Measurements from ENCODE around the gene TBC1D14. TPM values are rescaled to one million over a fixed set of nuclear protein-coding genes. Genes with fewer than 3 reads are reported as not detected.

TBC1D14 gene
- total and polyA plus RNA-seq, 11 donors = 9.8 to 51.0 (median 34.3) TPM

- peak in 4 of 5 donors; percentile 46 to 71 (median 64) for DNase-seq
- H3K4me1 ChIP-seq = peaks cover 0 to 50% (median 12%) of the 10 kb centered on the region in 12 donors
- H3K27me3 ChIP-seq = no peaks in the 10 kb centered on the region
- peaks cover 0 to 12% (median 0%) of the 10 kb centered on the region in 12 donors for H3K9me3 ChIP-seq
- H3K27ac ChIP-seq = peak overlapping the region in 4 of 12 donors; percentile 6 to 60 (median 14)
- intact Hi-C loops (cut with DNase I) = loop anchor here in 1 of 10 donors (5.0 kb wide), 1 partner anchor 180 kb away; no protein-coding TSS in a partner anchor
- TF ChIP-seq, protein P1, sequence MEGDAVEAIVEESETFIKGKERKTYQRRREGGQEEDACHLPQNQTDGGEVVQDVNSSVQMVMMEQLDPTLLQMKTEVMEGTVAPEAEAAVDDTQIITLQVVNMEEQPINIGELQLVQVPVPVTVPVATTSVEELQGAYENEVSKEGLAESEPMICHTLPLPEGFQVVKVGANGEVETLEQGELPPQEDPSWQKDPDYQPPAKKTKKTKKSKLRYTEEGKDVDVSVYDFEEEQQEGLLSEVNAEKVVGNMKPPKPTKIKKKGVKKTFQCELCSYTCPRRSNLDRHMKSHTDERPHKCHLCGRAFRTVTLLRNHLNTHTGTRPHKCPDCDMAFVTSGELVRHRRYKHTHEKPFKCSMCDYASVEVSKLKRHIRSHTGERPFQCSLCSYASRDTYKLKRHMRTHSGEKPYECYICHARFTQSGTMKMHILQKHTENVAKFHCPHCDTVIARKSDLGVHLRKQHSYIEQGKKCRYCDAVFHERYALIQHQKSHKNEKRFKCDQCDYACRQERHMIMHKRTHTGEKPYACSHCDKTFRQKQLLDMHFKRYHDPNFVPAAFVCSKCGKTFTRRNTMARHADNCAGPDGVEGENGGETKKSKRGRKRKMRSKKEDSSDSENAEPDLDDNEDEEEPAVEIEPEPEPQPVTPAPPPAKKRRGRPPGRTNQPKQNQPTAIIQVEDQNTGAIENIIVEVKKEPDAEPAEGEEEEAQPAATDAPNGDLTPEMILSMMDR (IDR thresholded peaks at IDR 0.05) = peak in 4 of 12 donors; percentile 6 to 30 (median 16)
- no peak for TF ChIP-seq POLR2A (IDR thresholded peaks at IDR 0.05)
- no peaks in the 10 kb centered on the region for H3K36me3 ChIP-seq
- peak overlapping the region in 6 of 12 donors; percentile 1 to 34 (median 8) for H3K4me3 ChIP-seq
- 40 to 48% (median 48%) methylated on average over 16 to 20 of the region's 20 CpGs for WGBS, 4 donors
- ATAC-seq = peak; percentile 30 to 79 (median 57)
These were observed 17.3 kb upstream of the TBC1D14 start for GRCh38 chr4:6892190-6892908.

DNA sequence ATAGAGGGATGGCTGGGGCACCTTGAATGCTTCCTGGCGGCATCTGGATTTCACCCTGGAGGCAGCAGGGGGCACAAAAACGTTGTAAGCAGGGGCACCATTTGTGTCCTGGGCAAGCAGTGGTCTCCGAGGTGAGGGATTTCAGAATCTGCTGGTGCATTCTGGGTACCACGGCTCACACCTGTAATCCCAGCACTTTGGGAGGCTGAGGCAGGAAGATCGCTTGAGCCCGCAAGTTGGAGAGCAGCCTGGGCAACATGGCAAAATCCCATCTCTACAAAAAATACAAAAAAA lies 16.8 kb upstream of the TBC1D14 start:
- TF ChIP-seq POLR2A (IDR thresholded peaks at IDR 0.05) = no peak
- Histone ChIP-seq H3K27me3 (no peaks in the 10 kb centered on the region), H3K9me3 (peaks cover 0 to 12% (median 0%) of the 10 kb centered on the region in 12 donors), H3K4me1 (peaks cover 0 to 45% (median 12%) of the 10 kb centered on the region in 12 donors), H3K27ac (peak overlapping the region in 1 of 12 donors; percentile 60), H3K4me3 (peak overlapping the region in 1 of 12 donors; percentile 34), H3K36me3 (no peaks in the 10 kb centered on the region)
- intact Hi-C loops (cut with DNase I) = loop anchor here in 1 of 10 donors (5.0 kb wide), 1 partner anchor 179 kb away; no protein-coding TSS in a partner anchor
- DNase-seq (no peak), ATAC-seq (no peak)
- 79 to 84% (median 81%) methylated on average over 6 of the region's 6 CpGs for WGBS, 4 donors

DNA sequence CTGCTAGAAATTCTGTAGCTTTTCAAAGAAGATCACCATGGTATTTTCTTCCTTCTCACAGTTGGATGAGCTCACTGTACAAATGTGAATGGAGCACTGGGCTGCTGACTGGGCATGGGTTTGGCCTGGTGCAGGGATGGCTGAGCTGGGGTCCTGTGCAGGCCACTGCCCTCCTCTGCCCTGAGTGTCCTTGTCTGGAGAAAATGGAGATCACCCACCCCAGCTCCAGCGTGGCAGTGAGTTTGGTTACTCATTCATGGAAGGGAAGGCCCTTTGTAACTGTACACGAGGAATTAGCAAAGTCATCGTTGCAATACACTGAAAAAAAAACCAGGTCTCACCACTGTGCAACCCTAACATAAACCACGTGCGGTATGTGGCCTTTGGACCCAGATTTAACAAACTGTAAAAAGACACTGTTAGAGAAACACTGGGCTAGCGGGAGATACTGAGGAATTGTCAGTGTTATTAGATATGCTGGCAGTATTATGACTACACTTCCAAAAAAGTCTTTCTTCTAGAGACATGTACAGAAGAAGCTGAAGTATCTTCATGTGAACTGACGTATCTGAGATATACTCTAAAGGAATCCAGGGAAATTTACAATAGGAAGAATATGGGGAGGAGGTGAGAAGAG lies 16.1 kb upstream of the TBC1D14 start:
- no peaks in the 10 kb centered on the region for H3K36me3 ChIP-seq
- no peak for TF ChIP-seq POLR2A (IDR thresholded peaks at IDR 0.05)
- TF ChIP-seq, protein P1 (IDR thresholded peaks at IDR 0.05) = no peak
- no peak overlapping the region for H3K4me3 ChIP-seq
- no peaks in the 10 kb centered on the region for H3K27me3 ChIP-seq
- no peak overlapping the region for H3K27ac ChIP-seq
- peaks cover 0 to 38% (median 10%) of the 10 kb centered on the region in 12 donors for H3K4me1 ChIP-seq
- DNase-seq (no peak), ATAC-seq (no peak)
- peaks cover 0 to 12% (median 0%) of the 10 kb centered on the region in 12 donors for H3K9me3 ChIP-seq
- intact Hi-C loops (cut with DNase I) = loop anchor here in 1 of 10 donors (5.0 kb wide), 1 partner anchor 179 kb away; no protein-coding TSS in a partner anchor
- WGBS, 4 donors = 85 to 95% (median 87%) methylated on average over 7 of the region's 7 CpGs

DNA sequence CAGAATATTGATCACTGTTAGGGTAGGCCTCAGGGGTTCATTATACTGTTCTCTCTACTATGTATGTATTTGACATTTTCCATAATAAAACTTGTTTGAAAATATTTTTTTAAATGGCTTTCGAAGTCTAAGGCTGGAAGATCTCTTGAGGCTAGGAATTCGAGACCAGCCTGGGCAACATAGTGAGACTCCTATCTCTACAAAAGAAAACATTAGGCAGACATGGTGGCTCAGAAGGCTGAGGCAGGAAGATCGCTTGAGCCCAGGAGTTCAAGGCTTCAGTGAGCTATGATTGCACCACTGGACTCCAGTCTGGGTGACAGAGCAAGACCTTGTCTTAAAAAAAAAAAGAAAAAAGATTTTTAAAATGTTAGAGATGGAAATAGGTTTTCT lies 15.5 kb upstream of the TBC1D14 start:
- 94 to 99% (median 97%) methylated on average over 3 of the region's 3 CpGs for WGBS, 4 donors
- no peaks in the 10 kb centered on the region for H3K27me3 ChIP-seq
- peaks cover 0 to 35% (median 10%) of the 10 kb centered on the region in 12 donors for H3K4me1 ChIP-seq
- no peaks in the 10 kb centered on the region for H3K36me3 ChIP-seq
- TF ChIP-seq, protein P1 (IDR thresholded peaks at IDR 0.05) = no peak
- TF ChIP-seq POLR2A (IDR thresholded peaks at IDR 0.05) = no peak
- intact Hi-C loops (cut with DNase I) = loop anchor here in 1 of 10 donors (5.0 kb wide), 1 partner anchor 178 kb away; no protein-coding TSS in a partner anchor
- H3K27ac ChIP-seq = no peak overlapping the region
- peaks cover 0 to 12% (median 0%) of the 10 kb centered on the region in 12 donors for H3K9me3 ChIP-seq
- DNase-seq = no peak
- ATAC-seq = no peak
- H3K4me3 ChIP-seq = no peak overlapping the region

Measured in heart left ventricle (tissue), 16 donors.